ENCODE data around the gene DSCAM. TPM values are rescaled to one million over a fixed set of nuclear protein-coding genes. Genes with fewer than 3 reads are reported as not detected.
"Not testable (repeated sequence)": the region's sequence is repeated elsewhere in the genome, so short reads cannot be mapped to it uniquely, and the experiment has no call there.

The DSCAM gene
- total RNA-seq, 4 donors from 2014 or later, result 0.07 TPM; not detected in 3

DNA sequence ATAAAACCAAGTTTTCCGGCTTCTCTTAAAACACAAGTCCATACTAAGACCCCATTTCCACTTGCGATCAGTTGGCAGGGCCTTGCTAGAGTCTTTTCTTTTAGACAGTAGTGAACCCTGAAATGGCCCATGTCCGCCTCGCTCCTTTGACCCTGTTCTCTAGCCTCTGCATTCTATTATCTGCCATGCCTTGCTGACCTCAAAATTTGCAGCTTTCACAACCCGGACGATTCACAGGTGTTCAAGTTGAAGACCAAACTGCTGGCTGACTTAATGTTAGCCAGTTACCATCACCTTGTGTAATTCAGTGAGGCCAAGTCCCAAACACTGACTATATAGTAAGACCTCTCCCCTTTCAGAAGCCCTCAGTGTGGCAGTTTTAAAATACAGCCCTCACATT lies 805.5 kb downstream of the DSCAM start:
- Histone ChIP-seq H3K9me3 (no peaks in the 10 kb centered on the region), H3K4me1 (no peaks in the 10 kb centered on the region), H3K36me3 (no peaks in the 10 kb centered on the region), H3K27ac (no peak overlapping the region), H3K4me3 (no peak overlapping the region), H3K27me3 (no peaks in the 10 kb centered on the region)
- TF ChIP-seq POLR2A (IDR thresholded peaks at IDR 0.05), result no peak
- TF ChIP-seq, protein P1, sequence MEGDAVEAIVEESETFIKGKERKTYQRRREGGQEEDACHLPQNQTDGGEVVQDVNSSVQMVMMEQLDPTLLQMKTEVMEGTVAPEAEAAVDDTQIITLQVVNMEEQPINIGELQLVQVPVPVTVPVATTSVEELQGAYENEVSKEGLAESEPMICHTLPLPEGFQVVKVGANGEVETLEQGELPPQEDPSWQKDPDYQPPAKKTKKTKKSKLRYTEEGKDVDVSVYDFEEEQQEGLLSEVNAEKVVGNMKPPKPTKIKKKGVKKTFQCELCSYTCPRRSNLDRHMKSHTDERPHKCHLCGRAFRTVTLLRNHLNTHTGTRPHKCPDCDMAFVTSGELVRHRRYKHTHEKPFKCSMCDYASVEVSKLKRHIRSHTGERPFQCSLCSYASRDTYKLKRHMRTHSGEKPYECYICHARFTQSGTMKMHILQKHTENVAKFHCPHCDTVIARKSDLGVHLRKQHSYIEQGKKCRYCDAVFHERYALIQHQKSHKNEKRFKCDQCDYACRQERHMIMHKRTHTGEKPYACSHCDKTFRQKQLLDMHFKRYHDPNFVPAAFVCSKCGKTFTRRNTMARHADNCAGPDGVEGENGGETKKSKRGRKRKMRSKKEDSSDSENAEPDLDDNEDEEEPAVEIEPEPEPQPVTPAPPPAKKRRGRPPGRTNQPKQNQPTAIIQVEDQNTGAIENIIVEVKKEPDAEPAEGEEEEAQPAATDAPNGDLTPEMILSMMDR (IDR thresholded peaks at IDR 0.05), result no peak
- no peak for DNase-seq
- intact Hi-C loops (cut with DNase I; ENCODE audit: low total_unique reads), result no loop called here

DNA sequence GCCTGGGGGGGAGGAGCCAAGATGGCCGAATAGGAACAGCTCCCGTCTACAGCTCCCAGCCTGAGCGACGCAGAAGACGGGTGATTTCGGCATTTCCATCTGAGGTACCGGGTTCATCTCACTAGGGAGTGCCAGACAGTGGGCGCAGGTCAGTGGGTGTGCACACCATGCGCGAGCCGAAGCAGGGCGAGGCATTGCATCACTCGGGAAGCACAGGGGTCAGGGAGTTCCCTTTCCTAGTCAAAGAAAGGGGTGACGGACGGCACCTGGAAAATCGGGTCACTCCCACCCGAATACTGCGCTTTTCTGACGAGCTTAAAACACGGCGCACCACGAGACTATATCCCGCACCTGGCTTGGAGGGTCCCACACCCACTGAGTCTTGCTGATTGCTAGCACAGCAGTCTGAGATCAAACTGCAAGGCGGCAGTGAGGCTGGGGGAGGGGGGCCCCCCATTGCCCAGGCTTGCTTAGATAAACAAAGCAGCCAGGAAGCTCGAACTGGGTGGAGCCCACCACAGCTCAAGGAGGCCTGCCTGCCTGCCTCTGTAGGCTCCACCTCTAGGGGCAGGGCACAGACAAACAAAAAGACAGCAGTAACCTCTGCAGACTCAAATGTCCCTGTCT lies 813.7 kb downstream of the DSCAM start:
- H3K27me3 ChIP-seq; H3K4me1 ChIP-seq; H3K27ac ChIP-seq; DNase-seq; intact Hi-C loops (cut with DNase I; ENCODE audit: low total_unique reads); H3K36me3 ChIP-seq; H3K4me3 ChIP-seq; H3K9me3 ChIP-seq: not testable (repeated sequence)

DNA sequence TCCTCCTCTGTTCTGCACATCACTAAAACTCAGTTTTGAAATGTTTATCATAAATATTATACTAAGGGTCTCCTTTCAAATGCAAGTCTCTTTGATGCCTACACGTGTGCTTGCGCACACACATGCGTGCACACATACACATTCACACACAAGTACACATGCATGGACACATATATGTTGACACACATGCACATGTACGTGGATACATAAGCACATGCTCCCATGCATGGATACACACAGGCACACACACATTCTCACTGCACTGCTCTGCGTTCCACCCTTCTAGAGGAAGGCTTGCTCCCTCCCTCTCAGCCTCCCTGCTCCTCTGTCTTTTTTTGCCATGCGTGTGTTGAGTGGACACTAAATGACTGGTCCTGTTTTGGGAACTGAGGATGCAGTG lies 817.1 kb downstream of the DSCAM start:
- TF ChIP-seq, protein P1 (IDR thresholded peaks at IDR 0.05), result no peak
- DNase-seq, result no peak
- Histone ChIP-seq H3K36me3 (no peaks in the 10 kb centered on the region), H3K27ac (no peak overlapping the region), H3K9me3 (no peaks in the 10 kb centered on the region), H3K4me1 (no peaks in the 10 kb centered on the region), H3K27me3 (no peaks in the 10 kb centered on the region), H3K4me3 (no peak overlapping the region)
- intact Hi-C loops (cut with DNase I; ENCODE audit: low total_unique reads), result no loop called here

DNA sequence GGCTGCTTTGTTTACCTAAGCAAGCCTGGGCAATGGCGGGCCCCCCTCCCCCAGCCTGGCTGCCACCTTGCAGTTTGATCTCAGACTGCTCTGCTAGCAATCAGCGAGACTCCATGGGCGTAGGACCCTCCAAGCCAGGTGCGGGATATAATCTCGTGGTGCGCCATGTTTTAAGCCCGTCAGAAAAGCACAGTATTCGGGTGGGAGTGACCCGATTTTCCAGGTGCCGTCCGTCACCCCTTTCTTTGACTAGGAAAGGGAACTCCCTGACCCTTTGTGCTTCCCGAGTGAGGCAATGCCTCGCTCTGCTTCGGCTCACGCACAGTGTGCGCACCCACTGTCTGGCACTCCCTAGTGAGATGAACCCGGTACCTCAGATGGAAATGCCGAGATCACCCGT lies 818.6 kb downstream of the DSCAM start:
- H3K4me3 ChIP-seq; H3K4me1 ChIP-seq; intact Hi-C loops (cut with DNase I; ENCODE audit: low total_unique reads); H3K27ac ChIP-seq; DNase-seq; H3K36me3 ChIP-seq; H3K27me3 ChIP-seq; H3K9me3 ChIP-seq: not testable (repeated sequence)

DNA sequence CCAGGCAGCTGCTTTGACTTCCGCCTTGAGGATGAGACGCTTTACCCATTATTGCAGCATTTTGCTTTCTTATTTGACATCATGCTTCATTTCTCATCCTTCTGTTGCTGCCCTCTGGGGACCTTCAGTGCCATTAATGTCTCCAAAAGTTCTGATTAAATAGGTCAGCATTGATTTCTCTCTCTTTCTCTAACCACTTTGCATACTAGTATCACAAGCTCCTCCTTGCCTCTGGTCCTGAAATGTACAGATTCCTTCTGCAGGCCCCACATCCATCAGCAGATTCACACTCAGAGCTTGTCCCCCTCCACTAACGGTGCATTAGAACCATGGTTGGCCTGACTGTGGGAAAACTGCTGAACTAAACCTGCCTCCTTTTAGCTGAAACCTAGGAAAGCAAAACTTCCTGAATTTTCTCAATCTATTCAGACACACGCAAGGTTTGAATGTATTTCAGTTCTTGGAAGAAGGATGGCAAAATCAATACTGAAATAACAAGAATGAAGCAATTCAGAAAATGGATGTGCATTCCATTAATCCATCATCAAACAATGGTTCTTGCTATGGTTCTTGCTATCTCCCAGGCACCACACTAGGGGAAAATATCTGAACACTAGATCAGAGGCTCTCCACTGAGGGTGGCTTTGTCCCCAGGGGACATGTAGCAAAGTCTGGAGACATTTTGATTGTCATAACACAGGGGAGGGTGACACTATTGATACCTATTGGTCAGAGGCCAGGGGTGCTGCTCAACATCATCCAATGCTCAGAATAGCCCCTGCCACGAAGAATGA lies 825.2 kb downstream of the DSCAM start:
- DNase-seq, result no peak
- TF ChIP-seq, protein P1 (IDR thresholded peaks at IDR 0.05), result no peak
- no peak for TF ChIP-seq POLR2A (IDR thresholded peaks at IDR 0.05)

DNA sequence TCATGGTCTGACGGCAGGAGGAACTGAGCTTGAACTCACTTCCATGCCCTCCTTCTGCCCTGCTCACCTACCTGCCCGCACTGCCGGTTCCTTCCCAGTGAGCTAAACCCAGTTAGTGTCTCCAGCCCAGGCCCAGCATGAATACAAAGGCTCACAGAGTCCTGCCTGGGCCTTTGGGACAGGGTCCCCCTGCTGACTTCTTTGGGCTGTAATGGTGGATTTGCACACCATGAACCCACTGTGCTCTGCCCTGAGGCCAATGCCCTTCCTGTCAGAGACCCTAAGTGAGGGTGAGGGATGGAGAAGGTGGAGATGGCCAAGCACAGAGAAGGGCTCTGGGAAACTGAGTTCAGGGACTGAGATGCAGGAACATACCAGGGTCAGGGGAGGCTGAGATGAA lies 826.3 kb downstream of the DSCAM start:
- no peak overlapping the region for H3K27ac ChIP-seq
- H3K36me3 ChIP-seq, result no peaks in the 10 kb centered on the region
- no peaks in the 10 kb centered on the region for H3K27me3 ChIP-seq
- no peak for DNase-seq
- H3K9me3 ChIP-seq, result no peaks in the 10 kb centered on the region
- H3K4me1 ChIP-seq, result no peaks in the 10 kb centered on the region
- TF ChIP-seq POLR2A (IDR thresholded peaks at IDR 0.05), result no peak
- TF ChIP-seq, protein P1 (IDR thresholded peaks at IDR 0.05), result no peak
- H3K4me3 ChIP-seq, result no peak overlapping the region
- intact Hi-C loops (cut with DNase I; ENCODE audit: low total_unique reads), result no loop called here

More for the DNA sequence above, 825.2 kb downstream of the DSCAM start:
- intact Hi-C loops (cut with DNase I; ENCODE audit: low total_unique reads), result no loop called here
- Histone ChIP-seq H3K4me3 (no peak overlapping the region), H3K27me3 (no peaks in the 10 kb centered on the region), H3K36me3 (no peaks in the 10 kb centered on the region), H3K9me3 (no peaks in the 10 kb centered on the region), H3K27ac (no peak overlapping the region), H3K4me1 (no peaks in the 10 kb centered on the region)

Measured in uterus (tissue), 4 donors.